Upper lobe of left lung (tissue), 4 donors: ENCODE results near the gene TIRAP.
A peak's percentile ranks its signal among the peaks of the same experiment; 100 is the strongest.

Source experiments
- EP300 ChIP-seq, 4 donors: sonication (generic); formaldehyde crosslinking; IDR thresholded peaks; one replicate each; pipeline ENCODE4 v1.5.1; 2017; ENCODE audit warnings: antibody characterized with exemption in 4 of 4, control low read depth in 2 of 4
- TF ChIP-seq, protein P1 (sequence below), 6 experiments: fragments of 450-650 bp in 4 of 6; fragments of 200-600 bp in 2 of 6; sonication (generic) in 2 of 6; IDR thresholded peaks; one replicate each; pipeline ENCODE4 v1.5.1; 2016 to 2019; ENCODE audit warnings: antibody characterized with exemption in 6 of 6

- TF ChIP-seq, protein P1, sequence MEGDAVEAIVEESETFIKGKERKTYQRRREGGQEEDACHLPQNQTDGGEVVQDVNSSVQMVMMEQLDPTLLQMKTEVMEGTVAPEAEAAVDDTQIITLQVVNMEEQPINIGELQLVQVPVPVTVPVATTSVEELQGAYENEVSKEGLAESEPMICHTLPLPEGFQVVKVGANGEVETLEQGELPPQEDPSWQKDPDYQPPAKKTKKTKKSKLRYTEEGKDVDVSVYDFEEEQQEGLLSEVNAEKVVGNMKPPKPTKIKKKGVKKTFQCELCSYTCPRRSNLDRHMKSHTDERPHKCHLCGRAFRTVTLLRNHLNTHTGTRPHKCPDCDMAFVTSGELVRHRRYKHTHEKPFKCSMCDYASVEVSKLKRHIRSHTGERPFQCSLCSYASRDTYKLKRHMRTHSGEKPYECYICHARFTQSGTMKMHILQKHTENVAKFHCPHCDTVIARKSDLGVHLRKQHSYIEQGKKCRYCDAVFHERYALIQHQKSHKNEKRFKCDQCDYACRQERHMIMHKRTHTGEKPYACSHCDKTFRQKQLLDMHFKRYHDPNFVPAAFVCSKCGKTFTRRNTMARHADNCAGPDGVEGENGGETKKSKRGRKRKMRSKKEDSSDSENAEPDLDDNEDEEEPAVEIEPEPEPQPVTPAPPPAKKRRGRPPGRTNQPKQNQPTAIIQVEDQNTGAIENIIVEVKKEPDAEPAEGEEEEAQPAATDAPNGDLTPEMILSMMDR (IDR thresholded peaks at IDR 0.05), result no peak
- peak in 1 of 4 donors; percentile 28 for TF ChIP-seq EP300 (IDR thresholded peaks at IDR 0.05)
Measured at GRCh38 chr11:126339073-126339862, 56.4 kb downstream of the TIRAP start.
